ENCODE data around the gene BMPR1A. TPM values are rescaled to one million over a fixed set of nuclear protein-coding genes. Genes with fewer than 3 reads are reported as not detected.

Gene BMPR1A
- total and polyA plus RNA-seq, 2 of the 13 experiments (the other 11 are each of a cell fraction or from before 2014, with no cell fraction given), result 17.8 to 44.2 TPM

DNA sequence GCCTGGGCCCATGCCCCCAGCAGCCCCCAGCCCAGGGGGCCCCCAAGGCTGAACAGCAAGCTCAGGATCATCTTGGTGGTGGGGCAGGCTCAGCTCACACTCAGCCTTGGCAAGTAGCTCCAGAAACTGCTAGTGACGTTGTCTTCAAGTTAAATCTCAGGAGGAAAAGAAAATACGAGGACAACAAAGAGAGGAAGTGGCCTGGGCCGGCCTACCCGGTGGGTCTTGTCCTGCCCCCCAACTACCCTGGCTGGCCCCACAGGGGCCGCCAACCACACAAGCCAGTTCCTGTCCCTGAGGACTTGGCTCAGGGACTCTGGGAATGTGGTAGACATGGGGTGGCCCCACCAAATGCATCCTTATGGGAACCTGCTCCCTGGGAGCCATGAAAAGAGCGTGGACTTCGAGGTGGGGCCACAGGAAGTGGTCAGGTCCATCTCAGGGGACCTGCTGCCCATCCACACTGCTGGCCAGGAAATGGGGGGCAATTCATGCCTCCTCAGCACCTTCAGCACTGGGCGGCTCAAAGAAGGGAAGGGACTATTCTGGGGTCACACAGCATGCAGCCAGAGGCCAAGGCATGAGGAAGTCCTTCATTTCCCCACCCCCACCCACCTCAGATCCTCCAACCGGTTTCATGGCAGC is 201.2 kb downstream of the BMPR1A start, which contains the start of gene MMRN2:
TSS of gene MMRN2 (minus strand) at position 145 of the 645 bp plus-strand sequence. CDS start at position 71, 74 bp downstream.
- FAIRE-seq (no peak), ATAC-seq (no peak), DNase-seq (ENCODE audit: low spot score) (no peak)
- Histone ChIP-seq H3K4me2 (ENCODE audit: low read depth, low read length) (peak within 1 kb of the TSS; percentile 73; the same call in 1 of the 2 replicates), H3K27me3 (ENCODE audit: control insufficient read depth in 1 of 2, insufficient read depth in 2 of 2, low read length in 2 of 2) (peaks cover 7 to 71% of the 10 kb centered on the region in 2 experiments), H3K36me3 (replicated peaks in 1 of 2; ENCODE audit: control insufficient read depth in 1 of 2, insufficient read depth in 2 of 2, low read length in 2 of 2) (no peaks in the 10 kb centered on the region), H3K9me3 (ENCODE audit: low read length) (no peaks in the 10 kb centered on the region), H3K79me2 (ENCODE audit: insufficient read depth, low read length) (no peaks in the 10 kb centered on the region), H3K9ac (ENCODE audit: insufficient read depth, low read depth, low read length) (no peak within 1 kb of the TSS), H3K4me1 (ENCODE audit: insufficient read depth, low read length) (peaks cover 59% of the 10 kb centered on the region), H4K20me1 (ENCODE audit: insufficient read depth, low read length) (no peaks in the 10 kb centered on the region), H3K4me3 (replicated peaks in 1 of 3; ENCODE audit: insufficient read depth in 1 of 3, low read depth in 2 of 3, low read length in 3 of 3) (peak within 1 kb of the TSS in 1 of 3 experiments; percentile 66; a peak in 1 of 6 replicates), H2AFZ (ENCODE audit: low read length) (no peak within 1 kb of the TSS), H3K27ac (ENCODE audit: extremely low read length, insufficient read depth, low read length) (no peak within 1 kb of the TSS)
- intact Hi-C loops (cut with micrococcal nuclease; ENCODE audit: unreplicated experiment), result no loop called here
- ChIA-PET POLR2A (no interaction called here), CTCF (ENCODE audit: low intra/inter-chr PET ratio, low total read pairs) (no interaction called here)
- 12% methylated on average over 6 of the region's 9 CpGs for WGBS (ENCODE audit: low lambda C conversion rate)
- BruUV-seq (replicated peaks), result no TSS peak
- in situ Hi-C loops (cut with HindIII; ENCODE audit: extremely low pct_ligation_motif_present, low pct_unique_long_range_greater_than_20kb), result no loop called here
- TF ChIP-seq ATF7 (IDR thresholded peaks at IDR 0.05) (no peak), ATF7 (CRISPR knock-in tag; IDR thresholded peaks at IDR 0.05) (0 out of 2 replicates have a peak, but pooled peaks have one; percentile 27), MIER3 (CRISPR knock-in tag; IDR thresholded peaks at IDR 0.05; ENCODE audit: borderline replicate concordance) (no peak), CHD4 (IDR thresholded peaks at IDR 0.05; ENCODE audit: borderline replicate concordance, low read length) (no peak), AHR (CRISPR knock-in tag; IDR thresholded peaks at IDR 0.05) (no peak), RBM22 (optimal IDR thresholded peaks at IDR 0.05; ENCODE audit: low read length) (no peak), ZBTB42 (CRISPR knock-in tag; IDR thresholded peaks at IDR 0.05) (no peak), HOXA7 (CRISPR knock-in tag; IDR thresholded peaks at IDR 0.05) (no peak)

Data from HepG2 (cell line).